SU-DHL-6 (cell line): Measurements from ENCODE around the gene FAM186B.

Experiments
- EZH2phosphoT487 ChIP-seq: fragments of 200-600 bp; sonication (generic), shearing (Covaris generic); conservative IDR thresholded peaks from 2 replicates; pipeline ENCODE4 v1.6.1; 2018; ENCODE audit warnings: mild to moderate bottlenecking, antibody characterized with exemption, low read length, moderate library complexity, mixed read lengths
- TF ChIP-seq, protein P1 (sequence below): fragments of 200-600 bp; sonication (generic); IDR thresholded peaks from one replicate; pipeline ENCODE4 v1.5.1; 2017; ENCODE audit warnings: antibody characterized with exemption, mild to moderate bottlenecking, low read length, moderate library complexity; ENCODE audit not compliant: insufficient read depth, poor library complexity, severe bottlenecking

DNA sequence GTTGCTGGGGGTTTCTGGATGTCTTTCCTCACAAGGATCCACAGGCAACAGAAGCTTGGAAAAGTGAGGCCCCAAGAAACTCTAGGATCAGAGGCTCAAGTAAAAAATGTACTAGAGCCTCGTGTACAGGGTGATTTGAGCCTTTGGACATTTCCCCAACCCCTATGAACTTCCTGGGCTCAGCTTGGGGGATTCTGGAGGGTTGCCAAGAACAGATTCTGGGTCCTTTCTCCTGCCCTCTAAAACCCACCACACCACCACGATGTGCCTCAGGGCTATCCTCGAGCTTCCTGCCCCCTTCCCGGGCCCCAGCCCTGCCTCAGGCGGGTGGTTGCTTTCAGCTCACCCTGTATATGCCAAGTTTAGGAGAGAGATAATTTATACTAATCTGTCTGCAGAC lies 583 bp downstream of the FAM186B start:
- TF ChIP-seq, protein P1, sequence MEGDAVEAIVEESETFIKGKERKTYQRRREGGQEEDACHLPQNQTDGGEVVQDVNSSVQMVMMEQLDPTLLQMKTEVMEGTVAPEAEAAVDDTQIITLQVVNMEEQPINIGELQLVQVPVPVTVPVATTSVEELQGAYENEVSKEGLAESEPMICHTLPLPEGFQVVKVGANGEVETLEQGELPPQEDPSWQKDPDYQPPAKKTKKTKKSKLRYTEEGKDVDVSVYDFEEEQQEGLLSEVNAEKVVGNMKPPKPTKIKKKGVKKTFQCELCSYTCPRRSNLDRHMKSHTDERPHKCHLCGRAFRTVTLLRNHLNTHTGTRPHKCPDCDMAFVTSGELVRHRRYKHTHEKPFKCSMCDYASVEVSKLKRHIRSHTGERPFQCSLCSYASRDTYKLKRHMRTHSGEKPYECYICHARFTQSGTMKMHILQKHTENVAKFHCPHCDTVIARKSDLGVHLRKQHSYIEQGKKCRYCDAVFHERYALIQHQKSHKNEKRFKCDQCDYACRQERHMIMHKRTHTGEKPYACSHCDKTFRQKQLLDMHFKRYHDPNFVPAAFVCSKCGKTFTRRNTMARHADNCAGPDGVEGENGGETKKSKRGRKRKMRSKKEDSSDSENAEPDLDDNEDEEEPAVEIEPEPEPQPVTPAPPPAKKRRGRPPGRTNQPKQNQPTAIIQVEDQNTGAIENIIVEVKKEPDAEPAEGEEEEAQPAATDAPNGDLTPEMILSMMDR = no peak
- TF ChIP-seq EZH2phosphoT487 = no peak
